Spleen (tissue), 11 donors: Measurements from ENCODE around the gene TNNT1. TPM values are rescaled to one million over a fixed set of nuclear protein-coding genes. Genes with fewer than 3 reads are reported as not detected.

ENCODE experiments used
- DNase-seq: peaks from one replicate; pipeline ENCODE4 v3.0.0-alpha.2; 2020
- H3K27ac ChIP-seq, 8 donors: fragments of 200-600 bp; sonication (generic) in 7 of 8; 1 replicate in 4 of 8; 2 replicates in 4 of 8; pipeline versions ENCODE4 v1.5.0 to v1.8.0; 2016 to 2021; ENCODE audit warnings: inconsistent platforms in 4 of 8, mild to moderate bottlenecking in 4 of 8, moderate library complexity in 1 of 8
- H3K27me3 ChIP-seq, 7 donors: fragments of 200-600 bp; sonication (generic) in 6 of 7; replicated peaks in 1 of 7; 1 replicate in 4 of 7; 2 replicates in 3 of 7; pipeline versions ENCODE4 v1.5.0 to v1.8.0; 2016 to 2021; ENCODE audit warnings: inconsistent platforms in 3 of 7, mild to moderate bottlenecking in 1 of 7
- H3K36me3 ChIP-seq, 6 donors: fragments of 200-600 bp; sonication (generic) in 5 of 6; 1 replicate in 4 of 6; 2 replicates in 2 of 6; pipeline versions ENCODE4 v1.5.0 to v1.8.0; 2016 to 2021; ENCODE audit warnings: inconsistent platforms in 2 of 6
- H3K4me1 ChIP-seq, 6 donors: fragments of 200-600 bp; sonication (generic) in 5 of 6; 1 replicate in 3 of 6; 2 replicates in 3 of 6; pipeline versions ENCODE4 v1.5.0 to v1.8.0; 2016 to 2021; ENCODE audit warnings: inconsistent platforms in 3 of 6
- H3K4me3 ChIP-seq, 8 donors: fragments of 200-600 bp; sonication (generic) in 7 of 8; 1 replicate in 4 of 8; 2 replicates in 4 of 8; pipeline versions ENCODE4 v1.5.0 to v1.8.0; 2016 to 2021; ENCODE audit warnings: inconsistent platforms in 4 of 8, mild to moderate bottlenecking in 4 of 8, moderate library complexity in 2 of 8
- H3K9me3 ChIP-seq, 8 donors: fragments of 200-600 bp; sonication (generic) in 7 of 8; 1 replicate in 4 of 8; 2 replicates in 4 of 8; pipeline versions ENCODE4 v1.5.0 to v1.8.0; 2016 to 2021; ENCODE audit warnings: inconsistent platforms in 4 of 8
- CTCF ChIP-seq, 11 experiments: fragments of 200-600 bp in 7 of 11; fragments of 450-650 bp in 4 of 11; sonication (generic) in 4 of 11; IDR thresholded peaks in 8 of 11; conservative IDR thresholded peaks in 3 of 11; 1 replicate in 7 of 11; 2 replicates in 4 of 11; pipeline versions ENCODE4 v1.4.0 to v1.8.0; 2016 to 2021; ENCODE audit warnings: antibody characterized with exemption in 11 of 11, inconsistent platforms in 4 of 11, mild to moderate bottlenecking in 1 of 11
- POLR2A ChIP-seq, 3 donors: fragments of 450-650 bp; IDR thresholded peaks; one replicate each; pipeline ENCODE4 v1.5.1; 2017; ENCODE audit warnings: antibody characterized with exemption in 3 of 3, mild to moderate bottlenecking in 1 of 3
- POLR2AphosphoS5 ChIP-seq, 3 donors: sonication (generic); formaldehyde crosslinking; IDR thresholded peaks; one replicate each; pipeline ENCODE4 v1.5.1; 2017; ENCODE audit warnings: antibody characterized with exemption in 3 of 3
- WGBS, 5 donors: extraction: QIAGEN DNeasy Blood & Tissue Kit in 3 of 5; methylation state at CpG; one replicate each; pipeline versions ENCODE4 v1.1.5 to v1.1.7; 2013 to 2018; 5-methylcytosine and 5-hydroxymethylcytosine counted together
- intact Hi-C: fragments of 100-400 bp; cut with DNase I; formaldehyde crosslinking; loops from one replicate; pipeline ENCODE4 v1.15.0; 2023; ENCODE audit warnings: low total_unique reads
- polyA plus RNA-seq, 3 donors: library from polyadenylated mRNA; stranded (reverse); fragments of 200-250 nt; gene quantifications; one replicate each; pipeline ENCODE4 v1.2.1, GENCODE V29; 2013
- total RNA-seq, 7 donors: library from RNA; depleted of rRNA in 3 of 7; stranded (reverse); fragments of >200 nt in 3 of 7; fragmentation: NEBNext Ultra II Directional in 4 of 7; extraction: Animal tissue kit (Norgen Biotek cat#: 25700) in 4 of 7; gene quantifications; one replicate each; pipeline versions ENCODE4 v1.1.0 to v1.2.1, GENCODE V29; 2016 to 2021
- donor health status: healthy with polysubstance abuse.
- donor health status: DM: no; HTN: no; CAD: no; lungs with moderate emphysema.
- donor health status: DM: no; HTN: no; CAD: no.
- donor health status: Bipolar disorder and iron deficiency.
- donor health status: healthy.
- donor health status: DM: no; HTN: no; CAD: no.
- donor health status: DM: yes; HTN: yes; CAD: no.

TNNT1 gene
- total and polyA plus RNA-seq, 10 donors, result 0.26 to 6.2 (median 1.5) TPM; not detected in 3

- peaks cover 0 to 57% (median 41%) of the 10 kb centered on the region in 6 donors for H3K36me3 ChIP-seq
- DNase-seq, result peak; percentile 71
Observed at GRCh38 chr19:55090564-55090963, 58.4 kb downstream of the TNNT1 start.

GRCh38 chr19:55089342-55089944, 59.6 kb downstream of the TNNT1 start:
- no peak overlapping the region for H3K27ac ChIP-seq
- TF ChIP-seq CTCF (IDR thresholded peaks at IDR 0.05 in 8 of 11, conservative IDR thresholded peaks at IDR 0.05 in 3 of 11) (no peak), POLR2A (IDR thresholded peaks at IDR 0.05) (no peak), POLR2AphosphoS5 (IDR thresholded peaks at IDR 0.05) (no peak)
- no peak overlapping the region for H3K4me3 ChIP-seq
- peaks cover 0 to 45% (median 31%) of the 10 kb centered on the region in 6 donors for H3K36me3 ChIP-seq
- no peak for DNase-seq
- H3K4me1 ChIP-seq, result peaks cover 19 to 37% (median 27%) of the 10 kb centered on the region in 6 donors
- H3K27me3 ChIP-seq, result peaks cover 0 to 40% (median 26%) of the 10 kb centered on the region in 7 donors
- intact Hi-C loops, result no loop called here
- no peaks in the 10 kb centered on the region for H3K9me3 ChIP-seq
- WGBS, 5 donors, result 89 to 98% (median 95%) methylated on average over 3 of the region's 3 CpGs

More at GRCh38 chr19:55090564-55090963, 58.4 kb downstream of the TNNT1 start:
- no peak overlapping the region for H3K27ac ChIP-seq
- peaks cover 19 to 37% (median 27%) of the 10 kb centered on the region in 6 donors for H3K4me1 ChIP-seq
- H3K27me3 ChIP-seq, result peaks cover 0 to 28% (median 16%) of the 10 kb centered on the region in 7 donors
- no peak overlapping the region for H3K4me3 ChIP-seq
- 85 to 98% (median 87%) methylated on average over 11 to 13 of the region's 13 CpGs for WGBS, 5 donors
- intact Hi-C loops, result no loop called here
- TF ChIP-seq POLR2AphosphoS5 (IDR thresholded peaks at IDR 0.05) (peak in 1 of 3 donors; percentile 47), CTCF (IDR thresholded peaks at IDR 0.05 in 8 of 11, conservative IDR thresholded peaks at IDR 0.05 in 3 of 11) (no peak)
- no peaks in the 10 kb centered on the region for H3K9me3 ChIP-seq

- peak; percentile 87 for DNase-seq
- H3K27ac ChIP-seq, result no peak overlapping the region
- intact Hi-C loops, result no loop called here
- TF ChIP-seq POLR2A (IDR thresholded peaks at IDR 0.05), result no peak
- peak in 9 of 11 experiments; percentile 39 to 93 (median 89) for TF ChIP-seq CTCF (IDR thresholded peaks at IDR 0.05 in 8 of 11, conservative IDR thresholded peaks at IDR 0.05 in 3 of 11)
- H3K9me3 ChIP-seq, result no peaks in the 10 kb centered on the region
- no peak overlapping the region for H3K4me3 ChIP-seq
- peaks cover 0 to 41% (median 28%) of the 10 kb centered on the region in 6 donors for H3K36me3 ChIP-seq
- 37 to 54% (median 49%) methylated on average over 16 to 18 of the region's 18 CpGs for WGBS, 5 donors
- H3K4me1 ChIP-seq, result peaks cover 19 to 37% (median 27%) of the 10 kb centered on the region in 6 donors
- peaks cover 0 to 47% (median 33%) of the 10 kb centered on the region in 7 donors for H3K27me3 ChIP-seq
Observed at GRCh38 chr19:55088543-55089341, 60.3 kb downstream of the TNNT1 start.

- no peak for DNase-seq
- WGBS, 5 donors, result 56 to 81% (median 72%) methylated on average over 12 of the region's 12 CpGs
- Histone ChIP-seq H3K36me3 (peaks cover 0 to 39% (median 27%) of the 10 kb centered on the region in 6 donors), H3K27me3 (peaks cover 3 to 54% (median 40%) of the 10 kb centered on the region in 7 donors), H3K4me1 (peaks cover 19 to 43% (median 29%) of the 10 kb centered on the region in 6 donors), H3K9me3 (no peaks in the 10 kb centered on the region), H3K27ac (peak overlapping the region in 1 of 8 donors; percentile 31), H3K4me3 (peak overlapping the region in 1 of 8 donors; percentile 68)
- intact Hi-C loops, result no loop called here
- TF ChIP-seq POLR2A (IDR thresholded peaks at IDR 0.05), result no peak
- no peak for TF ChIP-seq CTCF (IDR thresholded peaks at IDR 0.05 in 8 of 11, conservative IDR thresholded peaks at IDR 0.05 in 3 of 11)
- TF ChIP-seq POLR2AphosphoS5 (IDR thresholded peaks at IDR 0.05), result peak in 1 of 3 donors; percentile 31
Observed at GRCh38 chr19:55088021-55088451, 61.0 kb downstream of the TNNT1 start.
